ENCODE results near the gene TTC23L. TPM values are rescaled to one million over a fixed set of nuclear protein-coding genes. Genes with fewer than 3 reads are reported as not detected.

The TTC23L gene
- total RNA-seq, 1 donor from 2014 or later, result 0.81 TPM

GRCh38 chr5:34833090-34833489, 5.9 kb upstream of the TTC23L start:
- intact Hi-C loops (cut with micrococcal nuclease), result no loop called here

DNA sequence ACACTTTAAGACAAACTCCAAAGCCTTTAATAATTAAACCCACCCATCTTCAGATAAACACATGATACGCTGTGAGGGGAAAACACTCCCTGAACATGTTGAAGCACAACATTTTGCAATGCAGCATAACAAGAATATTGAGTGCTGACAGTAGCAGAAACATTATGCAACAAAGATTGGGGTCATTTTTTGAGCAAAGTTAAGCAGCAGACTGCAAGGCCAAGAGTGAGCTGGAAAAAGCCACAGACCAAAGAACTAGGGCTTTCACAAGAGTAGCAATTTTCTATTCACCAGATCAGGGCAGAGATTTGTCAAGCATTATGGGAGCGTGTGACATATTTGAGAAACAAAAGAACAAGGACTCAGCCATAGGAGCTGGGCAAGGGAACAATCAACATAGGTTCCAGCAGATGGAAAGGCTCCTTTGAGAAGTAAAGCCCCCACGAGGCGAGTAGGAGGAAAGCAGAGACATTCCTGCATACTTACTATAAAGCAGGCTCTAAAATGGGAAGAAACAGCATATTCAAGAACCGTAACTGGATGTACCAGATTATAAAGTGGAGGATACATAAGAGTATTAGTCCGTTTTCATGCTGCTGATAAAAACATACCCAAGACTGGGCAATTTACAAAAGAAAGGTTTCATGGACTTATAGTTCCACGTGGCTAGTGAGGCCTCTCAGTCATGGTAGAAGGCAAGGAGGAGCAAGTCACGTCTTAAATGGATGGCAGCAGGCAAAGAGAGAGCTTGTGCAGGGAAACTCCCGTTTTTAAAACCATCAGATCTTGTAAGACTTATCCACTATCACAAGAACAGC, 4.8 kb upstream of the TTC23L start:
- intact Hi-C loops (cut with micrococcal nuclease), result no loop called here

GRCh38 chr5:34834794-34835089, 4.2 kb upstream of the TTC23L start:
- intact Hi-C loops (cut with micrococcal nuclease), result loop anchor here (5.0 kb wide), 1 partner anchor 177 kb away; the partner anchor contains the start of gene RAI14

- intact Hi-C loops (cut with micrococcal nuclease), result loop anchor here (5.0 kb wide), 1 partner anchor 178 kb away; the partner anchor contains the start of gene RAI14
Observed at GRCh38 chr5:34835664-34836063, 3.3 kb upstream of the TTC23L start.

DNA sequence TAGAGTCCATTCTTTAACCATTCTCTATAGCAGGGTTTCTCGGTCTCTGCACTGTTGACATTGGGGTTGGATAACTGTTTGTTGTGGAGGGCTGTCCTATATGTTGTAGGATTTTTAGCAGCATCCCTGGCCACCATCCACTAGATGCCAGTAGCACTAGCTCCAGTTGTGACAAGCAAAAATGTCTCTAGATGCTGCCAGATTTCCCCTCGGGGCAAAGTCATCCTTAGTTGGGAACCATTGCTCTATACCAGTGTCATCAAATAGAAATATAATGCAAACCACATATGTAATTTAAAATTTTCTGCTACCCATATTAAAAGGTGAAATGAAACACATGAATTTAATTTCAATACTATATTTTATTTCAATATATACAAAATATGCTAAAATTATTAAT, 2.9 kb downstream of the TTC23L start:
- intact Hi-C loops (cut with micrococcal nuclease), result no loop called here

DNA sequence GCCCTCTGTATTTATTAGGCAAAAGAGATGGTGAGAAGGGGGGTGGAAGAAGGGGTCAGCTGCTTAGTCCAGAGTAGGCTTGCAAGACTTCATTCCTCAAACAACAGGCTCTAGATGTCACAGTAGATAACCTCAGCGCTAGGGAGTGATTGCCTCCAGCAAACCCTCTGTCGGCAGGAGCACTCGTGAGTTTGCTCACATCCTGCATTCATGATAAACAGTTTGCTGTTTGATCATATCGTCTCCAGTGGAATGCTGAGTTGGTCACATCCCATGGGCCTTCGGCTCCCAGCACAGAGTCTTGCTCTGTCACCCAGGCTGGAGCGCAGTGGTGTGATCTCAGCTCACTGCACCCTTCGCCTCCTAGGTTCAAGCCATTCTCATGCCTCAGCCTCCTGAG, 3.6 kb downstream of the TTC23L start:
- intact Hi-C loops (cut with micrococcal nuclease), result no loop called here

DNA sequence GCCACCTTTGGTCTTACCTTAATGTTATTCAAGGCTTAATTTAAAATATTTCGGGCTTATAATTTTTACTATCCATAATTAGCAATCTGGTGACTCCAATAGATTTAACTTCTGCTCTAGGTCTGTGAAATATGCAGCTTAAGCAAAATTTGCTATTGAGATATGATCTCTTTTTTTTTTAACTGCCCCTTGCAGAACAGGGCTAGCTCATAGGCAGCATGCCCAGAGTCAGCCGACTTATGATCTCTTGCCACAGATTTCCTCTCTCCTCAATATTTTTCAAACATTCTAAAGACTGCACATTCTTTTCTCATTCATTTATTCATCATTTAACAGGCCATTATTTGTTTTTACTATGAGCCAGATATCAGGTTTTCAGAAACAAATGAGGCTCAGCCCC, 4.5 kb downstream of the TTC23L start:
- intact Hi-C loops (cut with micrococcal nuclease), result no loop called here

DNA sequence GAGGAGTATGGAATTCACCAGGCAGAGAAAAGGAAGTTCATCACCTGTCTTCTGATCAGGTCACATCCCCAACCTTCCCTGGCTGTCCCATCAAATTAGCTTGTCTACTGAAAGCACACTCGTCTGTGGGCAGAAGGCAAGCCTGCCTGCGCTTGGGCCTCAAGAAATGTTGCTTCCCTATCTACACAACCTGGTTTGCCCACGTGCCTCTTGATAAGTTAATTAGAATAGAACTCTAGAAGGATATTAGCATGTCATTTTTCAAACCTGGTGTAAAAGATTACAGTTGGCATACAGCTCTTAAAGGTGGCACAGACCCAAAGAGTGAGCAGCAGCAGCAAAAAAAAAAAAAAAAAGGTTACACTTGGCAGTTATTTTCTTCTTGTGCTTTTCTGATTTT, 5.1 kb downstream of the TTC23L start:
- intact Hi-C loops (cut with micrococcal nuclease), result no loop called here

GRCh38 chr5:34844999-34845398, 6.0 kb downstream of the TTC23L start:
- intact Hi-C loops (cut with micrococcal nuclease), result no loop called here

- intact Hi-C loops (cut with micrococcal nuclease), result no loop called here
Observed at GRCh38 chr5:34847056-34847455, 8.1 kb downstream of the TTC23L start.

GRCh38 chr5:34847552-34847951, 8.6 kb downstream of the TTC23L start:
- intact Hi-C loops (cut with micrococcal nuclease), result no loop called here

DNA sequence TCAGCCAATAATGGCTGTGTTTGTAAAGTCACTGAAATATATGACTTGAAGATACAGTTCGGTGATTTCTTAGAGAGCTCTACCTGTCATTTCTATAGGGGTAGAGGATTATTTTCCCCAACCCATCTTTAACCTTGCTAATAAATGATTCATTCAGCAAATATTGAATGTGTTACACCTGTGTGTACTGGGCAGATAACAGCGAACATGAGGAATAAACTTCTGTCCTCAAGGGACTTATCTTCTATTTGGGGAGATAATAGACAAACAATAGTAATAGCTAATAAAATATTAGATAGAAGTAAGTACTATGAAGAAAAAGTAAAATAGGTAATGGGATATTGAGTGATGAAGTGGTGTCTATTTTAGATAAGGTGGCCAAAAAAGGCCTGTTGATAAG, 9.3 kb downstream of the TTC23L start:
- intact Hi-C loops (cut with micrococcal nuclease), result no loop called here

DNA sequence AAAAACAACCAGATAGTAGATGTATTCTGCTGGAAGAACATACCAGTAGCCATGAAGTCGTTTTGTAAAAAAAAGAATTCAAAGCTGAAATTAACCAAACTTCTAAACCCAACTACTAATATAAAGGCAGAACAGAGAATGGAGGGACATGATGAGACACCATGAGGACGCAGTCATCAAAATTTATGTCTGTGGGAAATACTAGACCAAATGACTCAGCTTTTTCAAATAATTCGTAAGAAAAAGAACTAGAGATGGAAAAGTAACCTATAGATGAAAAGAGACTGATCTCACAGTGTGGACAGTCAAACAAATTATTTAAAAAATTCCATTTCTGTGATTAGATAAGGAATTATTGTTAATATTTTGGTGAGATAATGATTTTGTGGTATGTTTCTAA, 10.3 kb downstream of the TTC23L start:
- intact Hi-C loops (cut with micrococcal nuclease), result no loop called here

- intact Hi-C loops (cut with micrococcal nuclease), result no loop called here
Observed at GRCh38 chr5:34854459-34855174, 15.7 kb downstream of the TTC23L start.

GRCh38 chr5:34857161-34857560, 18.2 kb downstream of the TTC23L start:
- intact Hi-C loops (cut with micrococcal nuclease), result no loop called here

DNA sequence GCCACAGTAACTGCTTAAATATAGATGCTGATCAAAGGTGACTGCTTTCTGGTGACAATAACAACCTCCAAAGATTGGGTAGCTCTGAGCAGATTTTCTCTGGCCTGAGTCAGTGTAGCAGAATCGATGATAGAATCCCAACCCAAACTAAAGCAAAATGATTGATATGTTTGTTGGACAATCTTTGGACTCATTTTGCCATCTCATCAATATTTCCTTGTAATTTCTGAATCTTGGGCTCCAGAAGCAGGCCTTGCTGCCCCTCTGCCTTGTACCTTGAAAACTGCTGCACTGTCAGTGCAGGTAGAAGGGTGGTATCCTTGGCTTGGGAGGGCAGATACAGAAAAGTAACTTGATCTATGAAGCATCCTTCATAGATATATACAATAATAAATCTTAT, 18.9 kb downstream of the TTC23L start:
- intact Hi-C loops (cut with micrococcal nuclease), result no loop called here

GRCh38 chr5:34858790-34859189, 19.8 kb downstream of the TTC23L start:
- intact Hi-C loops (cut with micrococcal nuclease), result no loop called here

GRCh38 chr5:34859253-34859652, 20.3 kb downstream of the TTC23L start:
- intact Hi-C loops (cut with micrococcal nuclease), result no loop called here

DNA sequence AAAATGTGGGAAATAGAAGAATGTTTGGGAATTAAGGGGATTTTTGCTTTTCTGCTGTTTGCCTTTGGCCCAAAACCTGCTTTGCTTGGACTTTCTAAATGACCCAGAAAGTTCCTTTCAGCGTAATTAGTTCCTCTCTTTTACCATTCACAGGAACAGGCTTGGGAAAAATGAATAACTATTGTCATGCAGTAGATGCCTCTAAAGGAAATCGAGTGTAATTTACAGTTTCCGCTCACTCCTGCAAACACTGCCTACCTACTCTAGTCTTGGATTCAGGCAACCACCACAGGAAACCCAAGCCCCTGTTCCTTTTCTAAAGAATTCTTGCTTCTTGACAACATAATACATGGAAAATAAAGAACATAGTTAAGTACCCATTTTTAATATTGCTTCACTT, 25.0 kb downstream of the TTC23L start:
- intact Hi-C loops (cut with micrococcal nuclease), result no loop called here

DNA sequence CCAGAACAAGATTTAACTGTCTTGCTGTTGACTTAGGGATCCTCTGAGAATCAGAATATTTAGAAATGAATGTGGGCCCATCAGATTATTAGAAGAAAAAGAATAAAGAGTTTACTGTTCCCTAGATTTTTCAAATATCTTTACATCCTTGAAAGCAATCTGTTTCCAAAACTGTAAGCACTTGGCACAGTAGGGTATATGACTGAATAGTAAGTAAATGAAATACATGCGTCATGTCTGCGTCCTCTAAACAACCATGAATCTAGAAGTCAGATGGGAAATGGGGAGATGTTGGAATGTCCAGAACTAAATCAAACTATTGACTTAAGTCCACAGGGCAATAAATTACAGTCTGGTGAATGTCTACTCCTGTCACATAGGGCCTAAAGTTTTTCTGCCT, 26.1 kb downstream of the TTC23L start:
- intact Hi-C loops (cut with micrococcal nuclease), result no loop called here

GRCh38 chr5:34866989-34867471, 28.1 kb downstream of the TTC23L start:
- intact Hi-C loops (cut with micrococcal nuclease), result no loop called here

- intact Hi-C loops (cut with micrococcal nuclease), result no loop called here
Observed at GRCh38 chr5:34867660-34868059, 28.7 kb downstream of the TTC23L start.

GRCh38 chr5:34868791-34869190, 29.8 kb downstream of the TTC23L start:
- intact Hi-C loops (cut with micrococcal nuclease), result no loop called here
